PFSK-1 (cell line): ENCODE results near the gene EIF4A2.

ENCODE experiments used
- POLR2AphosphoS5 ChIP-seq: IDR thresholded peaks from 2 replicates; pipeline ENCODE4 v1.6.1; 2012; ENCODE audit warnings: low read depth, mild to moderate bottlenecking, control low read depth, low read length, moderate library complexity
- REST ChIP-seq, 2 experiments: IDR thresholded peaks; 2 replicates each; pipeline versions ENCODE4 v1.6.1 to v1.8.0; 2011 to 2012; ENCODE audit warnings: low read depth in 2 of 2, low read length in 2 of 2, control low read depth in 1 of 2, inconsistent platforms in 1 of 2, mild to moderate bottlenecking in 1 of 2, moderate library complexity in 1 of 2; ENCODE audit not compliant: insufficient read depth in 1 of 2
- TAF1 ChIP-seq: IDR thresholded peaks from 2 replicates; pipeline ENCODE4 v1.6.1; 2012; ENCODE audit warnings: low read length, control low read depth, borderline replicate concordance; ENCODE audit not compliant: insufficient read depth

GRCh38 chr3:186772281-186772694 lies 11.1 kb upstream of the EIF4A2 start:
- TF ChIP-seq REST (IDR thresholded peaks at IDR 0.05; ENCODE audit: insufficient read depth in 1 of 2, low read depth in 2 of 2, low read length in 2 of 2) (no peak), POLR2AphosphoS5 (no peak), TAF1 (no peak)
